ENCODE data around the gene FMNL3. TPM values are rescaled to one million over a fixed set of nuclear protein-coding genes. Genes with fewer than 3 reads are reported as not detected.
"Not testable (repeated sequence)": the region's sequence is repeated elsewhere in the genome, so short reads cannot be mapped to it uniquely, and the experiment has no call there.

Gene FMNL3
- total RNA-seq, 1 donor from 2014 or later: 36.2 TPM

- DNase-seq (ENCODE audit: low spot score); intact Hi-C loops (cut with micrococcal nuclease); H3K27me3 Mint-ChIP-seq (ENCODE audit: low read depth); H3K9me3 Mint-ChIP-seq; H3K27ac Mint-ChIP-seq; H3K4me3 Mint-ChIP-seq (ENCODE audit: low read depth): not testable (repeated sequence)
- Mint-ChIP-seq H3K36me3 (ENCODE audit: low read depth) (peaks cover 19% of the 10 kb centered on the region), H3K4me1 (ENCODE audit: low read depth) (peaks cover 16% of the 10 kb centered on the region)
Observed at GRCh38 chr12:49738721-49739120, 31.5 kb upstream of the FMNL3 start.

- H3K9me3 Mint-ChIP-seq; H3K4me3 Mint-ChIP-seq (ENCODE audit: low read depth); intact Hi-C loops (cut with micrococcal nuclease); H3K36me3 Mint-ChIP-seq (ENCODE audit: low read depth); H3K27ac Mint-ChIP-seq; H3K4me1 Mint-ChIP-seq (ENCODE audit: low read depth); DNase-seq (ENCODE audit: low spot score): not testable (repeated sequence)
- H3K27me3 Mint-ChIP-seq (ENCODE audit: low read depth): peaks cover 16% of the 10 kb centered on the region
Observed at GRCh38 chr12:49734900-49735299, 27.7 kb upstream of the FMNL3 start.

DNA sequence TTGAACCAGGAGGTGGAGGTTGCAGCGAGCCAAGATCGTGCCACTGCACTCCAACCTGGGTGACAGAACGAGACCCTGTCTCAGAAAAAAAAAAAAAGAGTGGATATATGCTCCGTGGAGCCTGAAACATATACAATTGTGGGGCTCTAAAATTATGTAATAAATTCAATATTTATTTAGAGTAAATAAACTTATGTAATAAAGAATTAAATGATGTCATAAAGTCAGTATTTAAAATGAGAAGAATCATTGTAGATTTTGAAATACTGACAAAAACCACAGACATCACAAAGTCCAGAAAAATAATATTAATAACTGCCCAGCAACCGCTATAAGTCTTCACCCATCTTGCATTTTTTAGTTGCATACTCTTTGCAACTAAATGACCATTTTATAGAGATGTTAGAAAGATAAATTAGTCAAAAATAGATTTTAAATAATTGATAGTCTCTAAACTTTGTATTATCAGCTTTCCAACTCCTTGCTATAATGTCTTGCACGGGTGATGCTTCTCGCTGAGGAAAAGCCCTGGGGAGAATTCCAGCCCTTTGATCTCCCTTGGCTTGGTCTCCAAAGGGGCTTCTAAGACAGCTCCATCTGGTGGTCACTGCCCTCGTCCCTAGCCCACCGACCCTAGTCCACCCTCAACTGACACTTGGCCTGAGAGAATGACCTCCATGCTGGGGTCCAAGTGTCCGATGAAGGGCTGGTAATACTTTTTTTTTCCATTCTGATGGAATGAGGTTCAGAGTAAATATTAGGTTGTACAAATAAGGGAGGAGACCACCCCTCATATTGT lies 26.2 kb upstream of the FMNL3 start:
- Mint-ChIP-seq H3K27me3 (ENCODE audit: low read depth) (peaks cover 16% of the 10 kb centered on the region), H3K36me3 (ENCODE audit: low read depth) (no peaks in the 10 kb centered on the region), H3K4me3 (ENCODE audit: low read depth) (no peak overlapping the region), H3K9me3 (no peaks in the 10 kb centered on the region), H3K4me1 (ENCODE audit: low read depth) (peaks cover 3% of the 10 kb centered on the region), H3K27ac (no peak overlapping the region)
- no peak for DNase-seq (ENCODE audit: low spot score)
- intact Hi-C loops (cut with micrococcal nuclease): no loop called here

DNA sequence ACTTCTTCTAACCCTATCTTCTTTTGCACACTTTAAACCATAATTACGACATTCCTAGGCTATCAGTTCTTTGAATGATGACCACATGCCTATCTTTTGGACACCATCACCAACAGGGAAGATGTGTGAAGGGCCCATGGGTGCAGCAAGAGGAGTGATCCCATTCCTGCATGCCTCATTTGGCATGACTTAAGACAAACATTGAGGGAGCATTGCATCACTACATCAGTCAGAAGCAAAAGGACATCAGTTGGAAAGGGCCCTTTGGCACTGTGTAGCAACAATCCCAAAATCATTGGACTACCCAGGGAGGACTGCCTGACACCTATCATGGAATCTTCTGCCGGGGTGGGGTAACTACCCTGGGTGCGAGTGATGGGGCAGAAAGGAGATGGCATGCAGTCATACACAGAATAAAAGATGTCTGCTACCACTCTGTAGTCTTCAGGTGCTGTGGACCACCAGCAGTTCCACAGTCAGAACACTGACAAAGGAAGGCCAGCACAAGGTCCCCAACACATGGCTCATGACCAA lies 23.4 kb upstream of the FMNL3 start:
- no peak for DNase-seq (ENCODE audit: low spot score)
- Mint-ChIP-seq H3K36me3 (ENCODE audit: low read depth) (no peaks in the 10 kb centered on the region), H3K4me3 (ENCODE audit: low read depth) (no peak overlapping the region), H3K9me3 (no peaks in the 10 kb centered on the region), H3K4me1 (ENCODE audit: low read depth) (peaks cover 3% of the 10 kb centered on the region), H3K27ac (no peak overlapping the region), H3K27me3 (ENCODE audit: low read depth) (peaks cover 17% of the 10 kb centered on the region)
- intact Hi-C loops (cut with micrococcal nuclease): no loop called here

GRCh38 chr12:49730050-49730449 lies 22.8 kb upstream of the FMNL3 start:
- Mint-ChIP-seq H3K27me3 (ENCODE audit: low read depth) (peaks cover 20% of the 10 kb centered on the region), H3K27ac (no peak overlapping the region), H3K4me3 (ENCODE audit: low read depth) (no peak overlapping the region), H3K4me1 (ENCODE audit: low read depth) (peaks cover 3% of the 10 kb centered on the region), H3K36me3 (ENCODE audit: low read depth) (no peaks in the 10 kb centered on the region), H3K9me3 (no peaks in the 10 kb centered on the region)
- DNase-seq (ENCODE audit: low spot score): no peak
- intact Hi-C loops (cut with micrococcal nuclease): no loop called here

- H3K27ac Mint-ChIP-seq: no peak overlapping the region
- peaks cover 25% of the 10 kb centered on the region for H3K27me3 Mint-ChIP-seq (ENCODE audit: low read depth)
- no peak for DNase-seq (ENCODE audit: low spot score)
- H3K4me1 Mint-ChIP-seq (ENCODE audit: low read depth): no peaks in the 10 kb centered on the region
- intact Hi-C loops (cut with micrococcal nuclease): no loop called here
- H3K9me3 Mint-ChIP-seq: no peaks in the 10 kb centered on the region
- H3K4me3 Mint-ChIP-seq (ENCODE audit: low read depth): no peak overlapping the region
- no peaks in the 10 kb centered on the region for H3K36me3 Mint-ChIP-seq (ENCODE audit: low read depth)
Observed at GRCh38 chr12:49728446-49728845, 21.2 kb upstream of the FMNL3 start.

DNA sequence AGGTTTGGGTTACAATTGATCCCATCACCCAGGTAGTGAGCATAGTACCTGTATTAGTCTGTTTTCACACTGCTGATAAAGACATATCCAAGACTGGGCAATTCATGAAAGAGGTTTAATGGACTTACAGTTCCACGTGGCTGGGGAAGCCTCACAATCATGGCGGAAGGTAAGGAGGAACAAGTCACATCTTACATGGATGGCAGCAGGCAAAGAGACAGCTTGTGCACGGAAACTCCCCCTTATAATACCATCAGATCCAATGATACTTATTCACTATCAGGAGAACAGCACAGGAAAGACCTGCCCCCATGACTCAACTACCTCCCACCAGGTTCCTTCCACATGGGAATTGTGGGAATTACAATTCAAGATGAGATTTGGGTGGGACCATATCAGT lies 14.2 kb upstream of the FMNL3 start:
- H3K27ac Mint-ChIP-seq; DNase-seq (ENCODE audit: low spot score); H3K36me3 Mint-ChIP-seq (ENCODE audit: low read depth); intact Hi-C loops (cut with micrococcal nuclease); H3K4me3 Mint-ChIP-seq (ENCODE audit: low read depth); H3K4me1 Mint-ChIP-seq (ENCODE audit: low read depth); H3K9me3 Mint-ChIP-seq: not testable (repeated sequence)
- peaks cover 32% of the 10 kb centered on the region for H3K27me3 Mint-ChIP-seq (ENCODE audit: low read depth)

DNA sequence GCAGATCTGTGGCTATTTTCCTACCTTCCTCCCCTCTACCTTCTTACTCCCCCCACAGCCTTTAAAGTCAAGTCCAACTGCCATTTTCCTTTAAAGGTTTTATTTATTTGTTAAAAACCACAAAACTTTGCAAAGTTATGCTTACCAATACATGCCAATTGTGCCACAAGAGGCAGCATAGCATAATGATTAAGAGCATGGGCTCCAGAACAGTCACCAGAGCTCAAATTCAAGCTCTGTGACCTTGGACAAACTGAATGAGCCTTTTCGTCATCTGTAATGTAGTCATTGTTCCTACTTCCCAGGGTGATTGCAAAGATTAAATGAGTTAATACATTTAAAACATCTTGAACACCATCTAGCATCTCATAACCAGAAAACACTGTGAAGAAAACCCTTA lies 13.0 kb upstream of the FMNL3 start:
- Mint-ChIP-seq H3K9me3 (no peaks in the 10 kb centered on the region), H3K27ac (no peak overlapping the region), H3K4me1 (ENCODE audit: low read depth) (no peaks in the 10 kb centered on the region), H3K4me3 (ENCODE audit: low read depth) (no peak overlapping the region), H3K36me3 (ENCODE audit: low read depth) (no peaks in the 10 kb centered on the region), H3K27me3 (ENCODE audit: low read depth) (peaks cover 31% of the 10 kb centered on the region)
- intact Hi-C loops (cut with micrococcal nuclease): no loop called here
- no peak for DNase-seq (ENCODE audit: low spot score)

DNA sequence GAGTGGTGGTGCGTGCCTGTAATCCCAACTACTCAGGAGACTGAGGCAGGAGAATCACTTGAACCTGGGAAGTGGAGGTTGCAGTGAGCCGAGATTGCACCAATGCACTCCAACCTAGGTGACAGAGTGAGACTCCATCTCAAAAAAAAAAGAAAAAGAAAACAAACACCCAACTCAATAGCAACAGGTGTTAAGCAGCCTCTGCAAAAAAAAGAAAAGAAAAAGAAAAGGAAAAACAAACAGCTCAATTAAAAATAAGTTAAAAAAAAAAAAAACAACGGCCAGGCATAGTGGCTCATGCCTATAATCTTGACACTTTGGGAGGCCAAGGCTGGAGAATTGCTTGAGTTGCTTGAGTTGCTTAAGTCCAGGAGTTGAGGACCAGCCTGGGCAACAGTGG lies 10.6 kb upstream of the FMNL3 start:
- H3K4me1 Mint-ChIP-seq (ENCODE audit: low read depth); H3K4me3 Mint-ChIP-seq (ENCODE audit: low read depth); H3K36me3 Mint-ChIP-seq (ENCODE audit: low read depth); H3K9me3 Mint-ChIP-seq; intact Hi-C loops (cut with micrococcal nuclease); DNase-seq (ENCODE audit: low spot score); H3K27ac Mint-ChIP-seq: not testable (repeated sequence)
- H3K27me3 Mint-ChIP-seq (ENCODE audit: low read depth): peaks cover 31% of the 10 kb centered on the region

- Mint-ChIP-seq H3K36me3 (ENCODE audit: low read depth) (no peaks in the 10 kb centered on the region), H3K9me3 (no peaks in the 10 kb centered on the region), H3K4me3 (ENCODE audit: low read depth) (no peak overlapping the region), H3K4me1 (ENCODE audit: low read depth) (no peaks in the 10 kb centered on the region), H3K27me3 (ENCODE audit: low read depth) (peaks cover 35% of the 10 kb centered on the region), H3K27ac (no peak overlapping the region)
- no peak for DNase-seq (ENCODE audit: low spot score)
- intact Hi-C loops (cut with micrococcal nuclease): no loop called here
Observed at GRCh38 chr12:49716553-49716952, 9.3 kb upstream of the FMNL3 start.

DNA sequence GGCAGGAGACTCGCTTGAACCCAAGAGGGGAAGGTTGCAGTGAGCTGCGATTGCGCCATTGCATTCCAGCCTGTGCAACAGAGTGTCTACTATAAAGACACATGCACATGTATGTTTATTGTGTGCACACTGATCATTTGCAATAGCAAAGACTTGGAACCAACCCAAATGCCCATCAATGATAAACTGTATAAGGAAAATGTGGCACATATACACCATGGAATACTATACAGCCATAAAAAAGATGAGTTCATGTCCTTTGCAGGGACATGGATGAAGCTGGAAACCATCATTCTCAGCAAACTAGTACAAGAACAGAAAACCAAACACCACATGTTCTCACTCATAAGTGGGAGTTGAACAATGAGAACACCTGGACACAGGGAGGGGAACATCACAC lies 6.7 kb upstream of the FMNL3 start:
- intact Hi-C loops (cut with micrococcal nuclease); H3K9me3 Mint-ChIP-seq; H3K27ac Mint-ChIP-seq; DNase-seq (ENCODE audit: low spot score); H3K4me1 Mint-ChIP-seq (ENCODE audit: low read depth); H3K36me3 Mint-ChIP-seq (ENCODE audit: low read depth); H3K4me3 Mint-ChIP-seq (ENCODE audit: low read depth): not testable (repeated sequence)
- H3K27me3 Mint-ChIP-seq (ENCODE audit: low read depth): peaks cover 29% of the 10 kb centered on the region

DNA sequence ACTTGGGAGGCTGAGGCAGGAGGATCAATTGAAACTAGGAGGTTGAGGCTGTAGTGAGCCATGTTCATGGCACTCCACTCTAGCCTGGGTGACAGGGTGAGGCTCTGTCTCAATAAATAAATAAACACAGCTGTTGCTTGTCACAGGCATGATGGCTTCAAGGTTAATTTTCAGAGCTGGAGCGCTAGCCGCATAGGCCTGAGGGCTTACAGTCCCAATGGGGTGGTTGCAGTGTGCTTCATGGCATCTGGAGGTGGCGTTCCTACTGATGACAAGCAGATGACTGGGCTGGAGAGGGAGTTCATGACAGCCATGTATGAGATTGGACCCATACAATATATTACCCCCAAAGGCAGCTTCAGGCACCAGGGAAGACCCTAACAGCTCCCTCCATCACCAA lies 1.6 kb upstream of the FMNL3 start:
- DNase-seq (ENCODE audit: low spot score): no peak
- no peaks in the 10 kb centered on the region for H3K9me3 Mint-ChIP-seq
- H3K27me3 Mint-ChIP-seq (ENCODE audit: low read depth): peaks cover 27% of the 10 kb centered on the region
- H3K4me1 Mint-ChIP-seq (ENCODE audit: low read depth): peaks cover 28% of the 10 kb centered on the region
- intact Hi-C loops (cut with micrococcal nuclease): loop anchor here (5.0 kb wide), 2 partner anchors 118 to 342 kb away; partner anchors contain the start of genes NCKAP5L and SPATS2
- peaks cover 4% of the 10 kb centered on the region for H3K36me3 Mint-ChIP-seq (ENCODE audit: low read depth)
- H3K27ac Mint-ChIP-seq: no peak overlapping the region
- no peak overlapping the region for H3K4me3 Mint-ChIP-seq (ENCODE audit: low read depth)

GRCh38 chr12:49707812-49708147 lies 575 bp upstream of the FMNL3 start:
- Mint-ChIP-seq H3K36me3 (ENCODE audit: low read depth) (peaks cover 6% of the 10 kb centered on the region), H3K27me3 (ENCODE audit: low read depth) (peaks cover 25% of the 10 kb centered on the region), H3K4me3 (ENCODE audit: low read depth) (peak overlapping the region; percentile 79), H3K4me1 (ENCODE audit: low read depth) (peaks cover 38% of the 10 kb centered on the region), H3K9me3 (no peaks in the 10 kb centered on the region), H3K27ac (peak overlapping the region; percentile 59)
- intact Hi-C loops (cut with micrococcal nuclease): loop anchor here (1.0 to 5.0 kb wide), 6 partner anchors 33 to 340 kb away; partner anchors contain the start of genes MCRS1, NCKAP5L, SPATS2 and TMBIM6
- no peak for DNase-seq (ENCODE audit: low spot score)

Data from activated T-helper 2 cell treated with anti-CD3 and anti-CD28 coated beads, Interferon-gamma antibody, Interleukin-2, Interleukin-4, amounts not matched to agents 10 μg/mL and 5 μg/mL and 100 μg/mL, durations not matched to agents 14 hours and 24 hours and 36 hours (primary cell).